GM18526 (cell line): Measurements from ENCODE around the gene MYLK3.

Experiments used
- POLR2A ChIP-seq: IDR thresholded peaks from 3 replicates; pipeline ENCODE4 v1.6.1; 2011; ENCODE audit not compliant: insufficient read length; ENCODE audit errors: extremely low read depth

Gene MYLK3

DNA sequence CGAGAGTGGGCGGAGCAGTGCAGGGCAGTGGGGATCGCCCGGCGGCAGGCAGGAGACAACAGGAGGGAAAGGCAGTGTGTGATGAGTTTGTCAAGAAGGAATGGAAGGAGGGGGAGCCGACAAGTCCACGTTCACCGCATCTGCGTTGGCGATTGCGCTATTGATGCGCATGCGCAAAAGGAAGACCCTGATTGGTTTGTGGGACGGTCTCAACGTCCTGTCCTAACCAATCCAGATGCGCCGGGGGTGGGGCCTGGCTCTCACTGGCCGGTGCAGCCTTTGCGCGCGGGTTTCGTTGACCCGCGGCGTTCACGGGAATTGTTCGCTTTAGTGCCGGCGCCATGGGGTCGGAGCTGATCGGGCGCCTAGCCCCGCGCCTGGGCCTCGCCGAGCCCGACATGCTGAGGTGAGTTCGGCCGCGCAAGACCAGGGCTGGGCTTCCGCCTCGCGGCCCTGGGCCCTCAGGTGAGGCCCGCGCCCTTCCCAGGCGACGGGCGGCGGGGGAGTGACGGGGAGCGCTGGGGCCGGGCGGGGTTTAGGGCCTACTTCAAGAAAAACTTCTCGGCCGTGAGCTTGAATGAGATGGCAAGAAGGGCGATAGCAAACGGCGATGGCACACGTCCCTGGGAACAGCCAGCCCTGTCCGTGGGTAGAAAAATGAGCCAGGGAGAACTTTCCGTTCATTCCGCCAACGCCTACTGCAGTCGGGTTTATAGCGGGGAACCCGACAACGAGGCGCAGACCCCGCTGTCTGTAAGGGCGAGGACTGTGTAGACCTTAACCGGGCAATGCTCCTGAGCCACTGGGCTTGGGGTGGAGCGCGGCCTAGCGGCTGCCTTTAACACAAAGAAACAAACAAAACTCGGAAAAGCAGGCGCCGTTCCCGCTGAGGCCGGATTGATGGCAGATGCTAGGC, 58.5 kb downstream of the MYLK3 start, which contains the start of gene ORC6:
ORC6 (plus strand) TSS at position 295 of the 916 bp plus-strand sequence; CDS start at position 342, 47 bp downstream.
- peak; percentile 78 for TF ChIP-seq POLR2A

GRCh38 chr16:46688654-46689364, 59.3 kb downstream of the MYLK3 start, which contains the start of gene VPS35:
Gene VPS35 (minus strand): TSS chr16:46689178. CDS start chr16:46689133, 45 bp downstream.
- peak; percentile 58 for TF ChIP-seq POLR2A

GRCh38 chr16:46688101-46688653, 60.0 kb downstream of the MYLK3 start:
- no peak for TF ChIP-seq POLR2A

- TF ChIP-seq POLR2A: no peak
Observed at GRCh38 chr16:46687486-46687885, 60.7 kb downstream of the MYLK3 start.

- no peak for TF ChIP-seq POLR2A
Observed at GRCh38 chr16:46686815-46687473, 61.2 kb downstream of the MYLK3 start.

- no peak for TF ChIP-seq POLR2A
Observed at GRCh38 chr16:46673320-46674013, 74.7 kb downstream of the MYLK3 start.

- no peak for TF ChIP-seq POLR2A
Observed at GRCh38 chr16:46662123-46662522, 86.0 kb downstream of the MYLK3 start.

- no peak for TF ChIP-seq POLR2A
Observed at GRCh38 chr16:46658925-46659324, 89.2 kb downstream of the MYLK3 start.
